A172 (cell line): ENCODE results near the gene CREBRF. TPM values are rescaled to one million over a fixed set of nuclear protein-coding genes. Genes with fewer than 3 reads are reported as not detected.
"Not testable (repeated sequence)": the region's sequence is repeated elsewhere in the genome, so short reads cannot be mapped to it uniquely, and the experiment has no call there.

ENCODE experiments used
- DNase-seq: peaks from one replicate; pipeline ENCODE4 v3.0.0-alpha.2; 2015; ENCODE audit warnings: low spot score
- total RNA-seq: library from RNA; depleted of rRNA; stranded (reverse); fragments of >200 nt; shearing (Covaris generic); gene quantifications from 2 replicates; pipeline ENCODE4 v1.2.3, GENCODE V29; 2014; rRNA removed

The CREBRF gene
- total RNA-seq, 1 experiment from 2014 or later = 7.1 TPM

- not testable (repeated sequence) for DNase-seq
Measured at GRCh38 chr5:173154619-173155018, 98.5 kb downstream of the CREBRF start.

- DNase-seq = no peak
Measured at GRCh38 chr5:173155912-173156311, 99.8 kb downstream of the CREBRF start.

GRCh38 chr5:173158366-173158765 is 102.2 kb downstream of the CREBRF start:
- no peak for DNase-seq

GRCh38 chr5:173159256-173159655 is 103.1 kb downstream of the CREBRF start:
- DNase-seq = no peak

GRCh38 chr5:173161148-173161547 is 105.0 kb downstream of the CREBRF start:
- DNase-seq = no peak

GRCh38 chr5:173163219-173163618 is 107.1 kb downstream of the CREBRF start:
- DNase-seq = no peak

- no peak for DNase-seq
Measured at GRCh38 chr5:173165177-173166016, 109.2 kb downstream of the CREBRF start.

GRCh38 chr5:173172166-173172565 is 116.0 kb downstream of the CREBRF start:
- no peak for DNase-seq

- DNase-seq = no peak
Measured at GRCh38 chr5:173175523-173175922, 119.4 kb downstream of the CREBRF start.

- DNase-seq = no peak
Measured at GRCh38 chr5:173178369-173178910, 122.3 kb downstream of the CREBRF start.

- peak; percentile 82 for DNase-seq
Measured at GRCh38 chr5:173180331-173180730, 124.2 kb downstream of the CREBRF start.

- DNase-seq = no peak
Measured at GRCh38 chr5:173187054-173187743, 131.0 kb downstream of the CREBRF start.

GRCh38 chr5:173188280-173188679 is 132.1 kb downstream of the CREBRF start:
- no peak for DNase-seq

Other genes starting within 250 kb of the CREBRF start
- gene ERGIC1, start 222.1 kb upstream of the CREBRF start, total RNA-seq = 87.2 and 91.6 TPM in 2 replicates
- 187 and 205 TPM in 2 replicates for gene RPL26L1, start 96.9 kb upstream of the CREBRF start, total RNA-seq
- gene ATP6V0E1, start 72.6 kb upstream of the CREBRF start, total RNA-seq = 367 and 419 TPM in 2 replicates
- 26.4 and 26.5 TPM in 2 replicates for gene BNIP1, start 88.2 kb downstream of the CREBRF start, total RNA-seq
- 24.8 and 26.7 TPM in 2 replicates for gene NKX2-5, start 178.9 kb downstream of the CREBRF start, total RNA-seq